Vagina (tissue), 2 donors: ENCODE results near the gene PTRHD1.

Experiments
- CTCF ChIP-seq, 3 experiments: fragments of 450-650 bp in 2 of 3; fragments of 200-600 bp in 1 of 3; sonication (generic) in 1 of 3; IDR thresholded peaks; one replicate each; pipeline ENCODE4 v1.5.1; 2017 to 2019; ENCODE audit warnings: antibody characterized with exemption in 3 of 3, mild to moderate bottlenecking in 2 of 3, moderate library complexity in 2 of 3
- POLR2A ChIP-seq, 2 donors: fragments of 450-650 bp; IDR thresholded peaks; one replicate each; pipeline ENCODE4 v1.6.1; 2017; ENCODE audit warnings: antibody characterized with exemption in 2 of 2, mild to moderate bottlenecking in 2 of 2, moderate library complexity in 2 of 2

GRCh38 chr2:24785671-24786321 is 7.4 kb downstream of the PTRHD1 start:
- TF ChIP-seq POLR2A (IDR thresholded peaks at IDR 0.05) (no peak), CTCF (IDR thresholded peaks at IDR 0.05) (no peak)
